ENCODE data around the gene CIZ1.
"Not testable (repeated sequence)": the region's sequence is repeated elsewhere in the genome, so short reads cannot be mapped to it uniquely, and the experiment has no call there.

Gene CIZ1

DNA sequence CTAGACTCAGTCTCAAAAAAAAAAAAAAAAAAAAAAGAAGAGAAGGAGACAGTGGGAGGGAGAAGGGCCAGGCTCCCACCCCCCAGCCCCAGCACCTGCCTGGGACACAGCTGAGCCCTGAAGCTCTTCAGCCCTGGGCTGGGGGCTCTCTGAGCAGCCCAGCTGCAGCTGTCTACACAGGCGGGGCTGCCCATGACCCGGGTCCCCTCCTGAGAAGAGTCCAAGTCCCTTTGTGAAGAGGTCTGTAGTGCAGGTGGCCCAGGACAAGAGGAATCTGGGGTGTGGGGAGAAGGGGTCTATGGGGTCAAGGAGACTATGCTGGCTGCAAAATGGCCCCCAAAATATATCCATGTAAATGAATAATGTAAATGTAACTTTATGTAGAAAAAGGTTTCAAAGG, 48.8 kb downstream of the CIZ1 start:
- DNase-seq (ENCODE audit: low spot score): no peak
- TF ChIP-seq, protein P1, sequence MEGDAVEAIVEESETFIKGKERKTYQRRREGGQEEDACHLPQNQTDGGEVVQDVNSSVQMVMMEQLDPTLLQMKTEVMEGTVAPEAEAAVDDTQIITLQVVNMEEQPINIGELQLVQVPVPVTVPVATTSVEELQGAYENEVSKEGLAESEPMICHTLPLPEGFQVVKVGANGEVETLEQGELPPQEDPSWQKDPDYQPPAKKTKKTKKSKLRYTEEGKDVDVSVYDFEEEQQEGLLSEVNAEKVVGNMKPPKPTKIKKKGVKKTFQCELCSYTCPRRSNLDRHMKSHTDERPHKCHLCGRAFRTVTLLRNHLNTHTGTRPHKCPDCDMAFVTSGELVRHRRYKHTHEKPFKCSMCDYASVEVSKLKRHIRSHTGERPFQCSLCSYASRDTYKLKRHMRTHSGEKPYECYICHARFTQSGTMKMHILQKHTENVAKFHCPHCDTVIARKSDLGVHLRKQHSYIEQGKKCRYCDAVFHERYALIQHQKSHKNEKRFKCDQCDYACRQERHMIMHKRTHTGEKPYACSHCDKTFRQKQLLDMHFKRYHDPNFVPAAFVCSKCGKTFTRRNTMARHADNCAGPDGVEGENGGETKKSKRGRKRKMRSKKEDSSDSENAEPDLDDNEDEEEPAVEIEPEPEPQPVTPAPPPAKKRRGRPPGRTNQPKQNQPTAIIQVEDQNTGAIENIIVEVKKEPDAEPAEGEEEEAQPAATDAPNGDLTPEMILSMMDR (IDR thresholded peaks at IDR 0.05; ENCODE audit: extremely low read depth, insufficient read depth, missing control alignments): no peak
- in situ Hi-C loops (cut with MboI; ENCODE audit: low pct_unique_long_range_greater_than_20kb, low sequenced_read_pairs, unreplicated experiment): no loop called here

DNA sequence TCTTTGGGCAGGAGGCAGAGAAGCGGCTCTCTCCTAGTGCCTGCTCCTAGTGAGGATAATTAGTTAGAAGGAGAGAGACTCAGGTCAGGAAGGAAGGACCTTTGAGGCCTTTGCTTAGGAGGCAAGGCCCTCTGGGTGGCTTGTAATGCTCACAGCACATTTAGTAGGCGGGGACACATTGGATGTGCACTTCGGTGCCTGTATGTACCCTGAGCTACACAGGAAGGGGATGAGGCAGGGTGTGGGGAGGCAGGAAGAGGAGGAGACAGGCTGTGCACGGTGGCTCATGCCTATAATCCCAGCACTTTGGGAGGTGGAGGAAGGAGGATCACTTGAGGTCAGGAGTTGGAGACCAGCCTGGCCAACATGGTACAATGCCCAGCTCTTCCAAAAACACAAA, 49.3 kb downstream of the CIZ1 start:
- in situ Hi-C loops (cut with MboI; ENCODE audit: low pct_unique_long_range_greater_than_20kb, low sequenced_read_pairs, unreplicated experiment): no loop called here
- TF ChIP-seq, protein P1 (IDR thresholded peaks at IDR 0.05; ENCODE audit: extremely low read depth, insufficient read depth, missing control alignments): no peak
- no peak for DNase-seq (ENCODE audit: low spot score)

DNA sequence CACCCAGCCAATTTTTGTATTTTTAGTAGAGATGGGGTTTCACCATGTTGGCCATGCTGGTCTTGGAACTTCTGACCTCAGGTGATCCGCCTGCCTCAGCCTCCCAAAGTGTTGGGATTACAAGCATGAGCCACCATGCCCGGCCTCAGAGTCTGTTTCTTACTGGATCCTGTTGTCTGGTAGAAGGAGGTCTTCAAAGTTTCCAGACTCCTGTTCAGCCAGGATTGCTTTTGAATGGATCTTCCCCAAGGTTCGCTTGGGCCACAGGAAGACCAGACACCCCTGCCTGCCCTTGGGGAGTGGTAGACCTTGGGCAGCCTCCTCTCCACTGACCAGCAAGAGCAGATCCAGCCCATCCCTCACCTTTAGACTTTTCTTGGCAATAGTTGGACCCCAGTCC, 49.8 kb downstream of the CIZ1 start:
- TF ChIP-seq, protein P1 (IDR thresholded peaks at IDR 0.05; ENCODE audit: extremely low read depth, insufficient read depth, missing control alignments): no peak
- DNase-seq (ENCODE audit: low spot score): no peak
- in situ Hi-C loops (cut with MboI; ENCODE audit: low pct_unique_long_range_greater_than_20kb, low sequenced_read_pairs, unreplicated experiment): no loop called here

DNA sequence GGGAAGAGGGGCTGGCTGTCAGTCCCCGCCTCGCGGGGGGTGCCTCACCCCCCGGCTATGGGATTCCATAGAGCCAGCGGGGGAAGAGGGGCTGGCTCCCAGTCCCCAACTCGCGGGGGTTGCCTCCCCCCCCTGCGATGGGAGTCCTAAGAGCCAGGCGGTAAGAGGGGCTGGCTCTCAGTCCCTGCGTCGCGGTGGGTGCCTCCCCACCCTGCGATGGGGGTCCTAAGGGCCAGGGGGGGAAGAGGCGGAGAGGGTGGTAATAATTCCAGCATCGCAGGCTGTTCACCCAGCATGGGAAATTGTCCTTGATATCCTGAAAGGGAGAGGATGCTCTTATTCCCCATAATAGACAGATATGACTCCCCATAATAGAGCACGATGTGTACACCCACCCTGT, 51.8 kb downstream of the CIZ1 start:
- in situ Hi-C loops (cut with MboI; ENCODE audit: low pct_unique_long_range_greater_than_20kb, low sequenced_read_pairs, unreplicated experiment): no loop called here
- DNase-seq (ENCODE audit: low spot score): no peak
- TF ChIP-seq, protein P1 (IDR thresholded peaks at IDR 0.05; ENCODE audit: extremely low read depth, insufficient read depth, missing control alignments): no peak

DNA sequence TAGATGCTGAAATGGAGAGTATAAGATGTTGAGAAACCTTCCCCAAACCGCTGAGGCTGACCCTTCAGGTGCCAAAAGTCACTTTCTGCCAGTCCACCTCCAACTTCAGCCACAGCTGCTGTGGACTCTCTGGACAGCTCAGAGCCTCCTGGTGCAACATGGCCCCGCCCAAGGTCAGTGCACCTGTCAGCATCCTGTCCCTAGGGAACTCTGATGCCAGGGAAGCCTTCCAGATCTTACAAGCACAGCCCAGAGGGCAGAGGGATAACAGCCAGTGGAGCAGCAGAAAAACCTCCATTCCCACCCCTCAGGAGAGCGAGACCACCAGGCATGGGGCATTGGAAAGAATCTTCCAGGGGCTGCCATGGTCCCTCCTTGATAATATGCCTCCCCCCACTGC, 53.4 kb downstream of the CIZ1 start:
- TF ChIP-seq, protein P1 (IDR thresholded peaks at IDR 0.05; ENCODE audit: extremely low read depth, insufficient read depth, missing control alignments): no peak
- no peak for DNase-seq (ENCODE audit: low spot score)
- in situ Hi-C loops (cut with MboI; ENCODE audit: low pct_unique_long_range_greater_than_20kb, low sequenced_read_pairs, unreplicated experiment): no loop called here

DNA sequence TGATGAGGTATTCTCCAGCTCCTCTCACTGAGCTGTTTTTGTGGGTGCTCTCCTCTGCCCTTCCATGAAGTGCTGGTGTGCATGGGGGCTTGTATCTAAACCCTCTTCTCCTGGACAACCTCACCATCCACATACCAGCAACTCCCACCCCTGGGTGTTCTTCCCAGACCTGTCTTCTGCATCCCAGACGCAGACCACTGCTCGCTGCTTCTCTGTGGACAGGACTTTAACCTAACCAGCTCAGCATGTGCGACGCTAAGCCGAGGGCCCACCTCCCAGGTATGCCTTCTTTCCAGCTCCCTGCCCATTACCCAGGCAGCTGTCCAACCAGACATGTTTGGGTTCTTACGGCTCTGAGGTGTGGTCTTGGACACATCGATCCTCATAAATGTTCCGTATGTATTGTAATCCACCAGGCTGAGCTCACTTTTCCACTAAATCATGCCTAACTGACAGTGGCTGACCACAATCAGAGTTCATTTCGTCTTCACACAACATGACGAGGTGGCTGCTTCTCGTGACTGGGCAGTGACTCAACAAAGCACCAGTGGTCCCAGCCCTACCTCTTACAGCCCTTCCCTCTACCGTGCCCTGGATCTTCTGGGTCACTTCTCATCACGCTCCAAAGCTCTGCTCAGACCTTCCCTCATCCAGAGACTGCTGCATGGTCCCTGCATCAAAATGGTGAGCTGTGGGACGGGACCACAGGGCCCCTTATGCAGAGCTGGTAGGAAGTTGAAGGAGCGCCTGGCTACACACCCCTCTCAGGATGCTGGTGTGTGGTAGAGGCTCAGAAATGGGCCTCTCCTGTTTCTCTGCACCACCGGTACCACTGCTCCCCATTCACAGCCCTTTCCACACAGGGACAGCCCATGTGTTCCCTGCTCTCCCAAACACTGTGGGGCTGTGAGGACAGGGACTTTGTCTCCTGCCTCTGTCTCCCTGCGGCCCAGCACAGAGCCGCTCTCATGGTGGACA, 54.3 kb downstream of the CIZ1 start:
- TF ChIP-seq, protein P1 (IDR thresholded peaks at IDR 0.05; ENCODE audit: extremely low read depth, insufficient read depth, missing control alignments): no peak
- in situ Hi-C loops (cut with MboI; ENCODE audit: low pct_unique_long_range_greater_than_20kb, low sequenced_read_pairs, unreplicated experiment): no loop called here
- DNase-seq (ENCODE audit: low spot score): no peak

DNA sequence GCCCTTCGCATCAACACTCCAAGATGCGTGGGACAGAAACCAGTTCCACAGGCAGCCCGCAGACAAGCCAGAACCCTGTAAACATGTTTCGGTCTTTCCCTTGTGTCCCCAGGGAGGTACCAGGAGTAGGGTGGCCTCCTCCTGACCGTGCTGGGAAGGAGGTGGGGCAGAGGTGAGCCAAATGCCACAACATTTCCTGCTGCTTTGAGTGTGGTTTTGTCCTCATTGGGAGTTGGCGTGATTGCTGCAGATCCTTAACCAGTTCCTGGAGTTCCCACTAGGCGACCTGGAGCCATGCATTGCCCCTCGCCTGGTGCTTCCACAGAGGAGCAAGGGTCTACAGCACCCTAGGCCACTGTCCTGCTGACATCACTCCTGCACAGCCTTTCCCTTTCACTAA, 55.8 kb downstream of the CIZ1 start:
- DNase-seq (ENCODE audit: low spot score); in situ Hi-C loops (cut with MboI; ENCODE audit: low pct_unique_long_range_greater_than_20kb, low sequenced_read_pairs, unreplicated experiment): not testable (repeated sequence)

DNA sequence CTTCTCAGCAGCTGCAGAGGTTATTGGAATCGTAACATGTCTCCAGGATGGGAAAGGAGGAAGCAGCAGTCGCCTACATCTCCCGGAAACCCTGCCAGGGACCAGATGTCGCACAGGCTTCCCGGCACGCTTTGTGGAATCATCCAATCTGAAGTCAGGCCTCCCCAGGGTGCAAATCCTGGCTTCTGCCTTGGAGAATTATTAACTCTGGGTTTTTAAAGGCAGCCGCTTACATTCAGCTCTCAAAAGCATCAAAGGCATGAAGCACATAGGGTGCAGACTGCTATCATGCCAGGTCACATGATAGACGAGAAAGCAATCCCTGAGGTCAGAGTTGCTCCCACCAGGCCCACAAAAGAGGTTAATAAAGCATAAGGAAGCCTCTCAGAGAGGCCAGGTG, 59.2 kb downstream of the CIZ1 start:
- in situ Hi-C loops (cut with MboI; ENCODE audit: low pct_unique_long_range_greater_than_20kb, low sequenced_read_pairs, unreplicated experiment); DNase-seq (ENCODE audit: low spot score): not testable (repeated sequence)

DNA sequence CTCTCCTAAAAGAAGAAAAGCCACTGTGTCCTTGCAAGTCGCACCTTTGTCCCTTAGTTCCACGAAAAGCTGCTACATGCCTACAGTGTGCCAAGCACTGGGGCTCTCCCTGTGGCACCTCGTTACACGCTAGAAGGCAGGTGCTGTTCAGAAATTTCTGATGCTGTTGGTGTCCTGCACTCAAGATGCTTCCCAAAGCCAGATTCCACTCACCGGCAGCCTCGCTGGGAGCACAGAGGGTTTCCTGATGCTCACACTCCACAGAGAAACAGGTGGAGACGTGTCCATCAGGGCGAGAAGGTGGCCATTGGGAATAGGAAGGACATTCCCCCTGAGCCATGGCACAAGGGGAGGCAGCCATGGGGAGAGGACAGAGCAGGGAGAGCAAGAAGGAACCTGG, 60.0 kb downstream of the CIZ1 start:
- in situ Hi-C loops (cut with MboI; ENCODE audit: low pct_unique_long_range_greater_than_20kb, low sequenced_read_pairs, unreplicated experiment); DNase-seq (ENCODE audit: low spot score): not testable (repeated sequence)

DNA sequence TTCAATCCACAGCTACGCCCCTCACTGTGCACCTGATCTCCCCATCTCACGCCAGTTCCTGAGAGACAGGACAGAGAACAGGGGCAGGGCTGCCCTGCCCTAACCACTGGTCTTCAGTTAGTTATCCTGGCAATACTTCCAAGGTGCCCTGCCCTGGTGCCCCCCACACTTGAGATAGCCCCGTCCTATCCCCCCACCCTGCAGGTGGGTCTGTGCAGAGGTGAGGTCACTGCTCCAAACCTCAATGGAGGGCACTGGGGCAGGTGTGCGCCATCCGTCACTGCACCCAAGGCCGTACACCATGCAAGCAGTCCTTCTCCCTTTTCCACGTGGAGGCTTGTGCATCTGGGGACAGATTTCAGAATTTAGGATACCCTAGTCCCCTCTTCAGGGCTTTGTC, 60.7 kb downstream of the CIZ1 start:
- DNase-seq (ENCODE audit: low spot score); in situ Hi-C loops (cut with MboI; ENCODE audit: low pct_unique_long_range_greater_than_20kb, low sequenced_read_pairs, unreplicated experiment): not testable (repeated sequence)

Measured in GM13977 (cell line).